ENCODE measurements around the gene CDC25C.
"Not testable (repeated sequence)": the region's sequence is repeated elsewhere in the genome, so short reads cannot be mapped to it uniquely, and the experiment has no call there.

Gene CDC25C

DNA sequence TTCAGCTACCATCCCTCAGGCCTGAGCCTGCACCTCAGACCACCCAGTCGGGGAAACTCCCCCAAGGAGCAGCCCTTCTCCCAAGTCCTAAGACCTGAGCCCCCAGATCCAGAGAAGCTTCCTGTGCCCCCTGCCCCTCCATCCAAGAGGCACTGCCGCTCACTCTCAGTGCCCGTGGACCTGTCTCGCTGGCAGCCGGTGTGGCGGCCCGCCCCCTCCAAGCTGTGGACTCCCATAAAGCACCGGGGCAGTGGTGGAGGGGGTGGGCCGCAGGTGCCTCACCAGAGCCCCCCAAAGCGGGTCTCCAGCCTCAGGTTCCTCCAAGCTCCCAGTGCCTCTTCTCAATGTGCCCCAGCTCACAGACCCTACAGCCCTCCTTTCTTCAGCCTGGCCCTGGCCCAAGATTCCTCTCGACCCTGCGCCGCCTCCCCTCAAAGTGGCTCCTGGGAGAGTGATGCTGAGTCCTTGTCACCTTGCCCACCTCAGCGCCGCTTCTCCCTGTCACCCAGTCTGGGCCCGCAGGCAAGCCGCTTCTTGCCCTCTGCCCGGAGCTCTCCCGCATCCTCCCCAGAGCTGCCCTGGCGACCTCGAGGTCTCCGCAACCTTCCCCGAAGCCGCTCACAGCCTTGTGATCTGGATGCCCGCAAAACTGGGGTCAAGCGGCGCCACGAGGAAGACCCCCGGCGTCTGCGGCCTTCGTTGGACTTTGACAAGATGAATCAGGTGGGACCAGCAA, 13.5 kb upstream of the CDC25C start:
- DNase-seq: no peak

DNA sequence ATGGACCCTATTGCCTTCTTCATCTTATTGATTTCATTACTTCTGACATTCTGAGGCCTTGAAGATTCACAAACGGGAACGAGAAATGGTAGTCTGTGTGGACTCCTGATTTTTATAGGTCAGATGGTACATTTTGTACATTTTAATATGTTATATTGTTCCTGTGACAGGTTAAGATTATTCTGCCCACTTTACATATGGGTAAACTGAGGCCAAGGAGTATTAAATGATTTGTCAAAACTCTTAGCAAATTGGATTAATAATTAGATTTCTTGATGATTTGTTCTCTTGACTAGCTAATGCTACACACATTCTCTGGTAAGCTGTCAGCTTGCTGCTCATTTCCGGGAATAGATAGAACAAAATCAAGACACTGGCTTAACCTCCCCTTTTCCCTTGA, 8.4 kb upstream of the CDC25C start:
- no peak for DNase-seq

DNA sequence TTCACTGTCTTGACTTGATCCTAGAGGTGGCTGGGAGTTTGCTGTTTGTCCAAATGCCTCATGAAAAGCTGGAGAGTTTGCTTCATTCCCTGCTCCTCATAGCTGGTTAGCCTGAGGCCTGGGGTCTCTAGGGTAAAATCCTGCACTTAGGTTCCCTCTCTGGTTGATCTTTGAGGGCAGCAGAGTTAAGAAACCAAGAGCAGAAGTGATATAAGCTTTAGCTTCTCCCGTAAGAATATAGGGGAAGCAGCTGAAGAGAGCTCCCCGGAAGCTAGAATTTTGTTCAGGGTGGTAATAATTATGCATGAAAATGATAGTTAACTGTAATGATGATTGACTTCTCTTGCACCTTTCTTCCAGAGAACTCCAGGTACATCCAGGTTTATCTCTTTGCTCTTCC, 7.9 kb upstream of the CDC25C start:
- DNase-seq: no peak

DNA sequence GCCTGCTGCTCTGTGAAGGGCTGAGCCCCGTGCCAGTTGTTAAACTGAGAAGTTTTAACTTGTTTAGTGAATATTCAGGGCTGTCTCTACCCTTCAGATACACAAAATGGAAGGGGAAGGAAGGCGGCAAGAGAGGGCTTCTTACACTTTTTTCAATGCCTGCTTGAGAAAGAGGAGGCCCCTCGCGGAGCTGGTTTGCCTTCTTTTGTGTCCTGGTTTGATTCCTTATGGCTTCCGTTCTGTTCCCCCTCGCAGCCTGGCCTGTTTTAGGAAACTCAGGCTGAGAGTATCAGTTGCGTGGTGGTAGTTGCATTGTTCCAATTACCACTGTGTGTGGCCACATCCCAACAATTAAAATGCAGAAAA, 7.5 kb upstream of the CDC25C start:
- no peak for DNase-seq

DNA sequence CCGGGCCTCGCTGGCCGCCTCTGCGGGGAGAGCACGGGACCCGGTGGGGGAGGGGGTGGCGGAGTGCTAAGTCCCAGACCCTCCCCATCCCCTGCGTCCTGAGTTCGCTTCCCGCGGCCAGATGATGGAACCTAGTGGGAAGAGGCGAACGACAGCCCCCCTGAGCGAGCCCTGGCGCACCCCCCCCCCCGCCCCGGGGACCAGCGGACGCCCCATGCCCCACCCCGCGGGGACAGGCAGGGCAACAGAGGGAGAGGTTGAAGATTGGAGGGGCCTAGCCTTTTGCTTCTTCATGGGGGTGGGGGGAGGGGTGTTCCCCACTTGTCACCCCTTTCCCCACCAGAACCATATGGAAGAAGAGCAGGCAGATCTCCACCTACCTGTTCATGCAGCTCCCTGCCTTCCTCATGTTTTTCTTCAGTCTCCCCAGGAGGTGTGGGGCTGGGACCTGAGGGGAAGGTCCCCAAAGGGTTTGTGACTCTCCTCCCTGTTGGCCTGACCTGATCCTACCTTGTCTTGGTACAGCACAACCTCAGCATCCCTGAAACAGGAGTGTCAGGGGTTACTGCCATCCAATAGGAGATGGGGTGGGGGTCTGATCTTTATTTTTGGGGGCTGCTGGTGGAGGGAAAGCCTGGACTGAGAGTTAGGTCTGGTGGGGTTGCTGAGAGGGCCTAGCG, 6.9 kb upstream of the CDC25C start:
- no peak for DNase-seq

DNA sequence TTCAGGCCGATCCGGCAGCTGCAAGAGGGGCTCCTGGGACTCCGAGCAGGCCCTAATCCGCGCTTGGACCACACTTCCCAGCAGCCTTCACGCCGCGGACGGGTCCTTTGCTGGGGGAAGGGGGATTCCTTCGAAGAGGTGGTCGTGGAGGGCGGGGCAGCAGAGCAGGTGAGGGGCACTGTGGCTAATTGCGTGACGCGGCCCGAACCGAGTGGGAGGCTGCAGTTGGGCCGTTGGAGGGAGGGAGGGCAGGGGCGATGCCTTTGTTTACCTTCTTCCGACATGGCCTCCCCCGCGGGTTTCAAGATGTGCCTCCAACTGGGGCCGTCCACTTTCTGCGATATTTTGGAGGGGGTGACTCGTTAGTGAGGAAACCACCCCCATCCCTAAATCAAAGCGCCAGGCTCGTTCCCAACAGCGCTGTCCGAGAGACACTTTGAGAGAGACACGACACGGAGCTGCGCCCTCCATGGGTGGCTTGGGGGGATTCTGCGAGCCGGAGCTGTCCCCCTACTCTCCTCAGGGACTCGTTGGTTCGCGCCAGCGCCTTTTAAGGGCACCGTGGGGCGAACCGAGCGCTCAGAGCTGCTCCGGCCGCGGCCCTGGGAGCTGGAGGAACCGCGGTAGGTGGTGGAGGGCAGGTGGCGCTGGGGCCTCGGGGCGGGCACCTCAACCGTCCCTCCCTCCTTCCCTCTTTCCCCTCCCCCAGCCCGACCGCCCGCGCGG, 6.2 kb upstream of the CDC25C start, which contains the start of gene FAM53C:
FAM53C (plus strand) TSS at position 582 of the 726 bp plus-strand sequence. CDS start 3,070 bp downstream, outside the sequence.
- DNase-seq: peak; percentile 92 to 93

DNA sequence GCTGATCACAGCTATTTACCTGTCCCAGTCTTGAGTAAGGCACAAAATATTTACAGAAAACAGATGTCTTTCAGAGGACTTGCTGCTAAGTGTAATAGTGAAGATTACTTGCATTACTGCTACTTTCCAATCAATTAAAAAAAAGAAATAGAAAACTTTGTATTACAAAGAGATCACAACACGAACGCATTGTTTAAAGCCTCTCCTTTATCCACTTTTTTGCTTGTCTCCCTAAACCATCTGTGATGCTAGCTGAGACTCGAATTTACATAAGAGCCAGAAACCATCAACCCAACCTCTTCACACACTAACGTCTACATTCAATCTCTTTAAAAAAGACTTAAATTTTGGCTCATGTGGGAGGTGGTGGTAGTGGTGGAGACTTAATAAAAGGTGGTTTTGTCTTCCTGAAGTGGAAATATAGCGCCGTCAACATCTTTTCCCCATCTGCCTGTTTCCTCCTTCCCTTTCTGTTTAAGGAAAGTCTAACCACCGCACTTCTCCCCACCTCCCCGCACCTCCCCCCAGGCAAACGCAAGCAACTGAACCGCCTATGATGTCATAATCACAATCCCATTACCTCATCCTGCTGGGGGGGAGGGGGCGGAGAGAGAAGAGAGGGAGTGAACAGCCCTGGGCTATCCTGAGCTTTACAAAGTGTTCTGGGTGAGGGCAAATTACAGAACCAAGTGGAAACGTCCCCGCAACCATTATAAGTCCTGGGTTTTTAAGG, 5.5 kb upstream of the CDC25C start:
- DNase-seq: no peak

DNA sequence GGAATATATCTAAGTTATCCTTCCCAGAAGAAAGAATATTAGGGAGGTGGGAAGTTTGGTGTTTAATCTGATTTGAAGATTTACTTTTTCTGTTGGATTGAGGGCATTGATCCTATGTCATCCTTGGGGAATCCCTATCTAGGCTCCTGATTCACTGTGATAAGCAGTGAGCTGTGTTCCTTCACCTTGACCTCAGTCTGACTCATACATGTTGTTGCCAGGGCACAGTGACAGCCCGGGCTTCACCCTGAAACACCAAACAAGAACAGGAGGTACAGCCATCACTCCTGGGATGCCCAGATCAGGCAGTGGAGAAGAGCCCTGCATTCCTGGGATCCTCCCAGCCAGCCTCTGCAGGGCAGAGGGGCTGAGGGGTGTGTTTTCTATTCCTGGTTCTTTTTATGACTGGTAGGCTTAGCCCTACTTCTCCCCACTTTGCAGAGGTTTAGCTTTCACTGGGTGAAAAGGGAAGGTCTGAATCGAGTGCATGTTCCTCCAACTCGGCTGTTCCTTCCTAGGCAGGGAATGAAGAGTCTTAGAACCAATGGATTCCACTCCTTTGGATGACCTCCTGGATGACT, 3.4 kb upstream of the CDC25C start:
- DNase-seq: no peak

DNA sequence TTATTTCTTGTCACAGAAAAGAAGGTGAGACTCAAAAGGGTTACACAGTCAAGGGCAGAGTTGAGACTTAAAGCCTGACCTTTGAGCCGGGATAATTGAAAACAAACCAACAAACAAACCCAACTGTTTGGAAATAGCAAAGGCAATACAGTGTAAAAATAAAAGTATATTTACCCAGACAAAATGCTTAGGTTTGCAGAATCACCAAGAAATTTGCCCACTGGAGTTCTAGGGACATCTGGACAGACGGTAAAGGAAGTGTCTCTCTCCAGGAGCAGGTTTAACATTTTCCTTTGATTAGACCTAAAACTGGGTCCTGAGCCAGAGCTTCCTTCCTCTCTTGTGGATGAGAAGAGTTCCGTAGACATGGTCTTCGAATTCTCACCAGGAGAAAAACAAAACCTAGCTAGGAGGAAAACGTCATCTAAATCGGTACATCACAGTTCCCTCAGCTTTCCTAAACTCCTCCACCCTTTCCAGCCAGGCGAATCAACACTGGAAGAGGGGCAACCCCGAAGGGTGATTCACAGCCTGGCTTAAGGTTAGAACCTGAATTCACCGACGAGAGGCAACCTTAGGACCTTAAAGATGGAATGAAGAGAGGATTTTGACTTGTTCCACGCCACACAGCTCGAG, 673 bp downstream of the CDC25C start:
- DNase-seq: no peak

DNA sequence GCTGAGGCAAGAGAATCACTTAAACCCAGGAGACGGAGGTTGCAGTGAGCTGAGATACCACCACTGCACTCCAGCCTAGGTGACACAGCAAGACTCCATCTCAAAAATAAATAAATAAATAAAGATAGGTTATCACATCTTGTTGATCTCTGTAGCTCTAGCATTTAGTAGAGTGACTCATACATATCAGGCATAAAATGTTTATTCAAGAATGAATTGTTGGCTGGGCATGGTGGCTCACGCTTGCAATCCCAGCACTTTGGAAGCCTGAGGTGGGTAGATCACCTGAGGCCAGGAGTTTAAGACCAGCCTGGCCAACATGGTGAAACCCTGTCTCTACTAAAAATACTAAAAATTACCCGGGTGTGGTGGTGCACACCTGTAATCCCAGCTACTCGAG, 13.4 kb downstream of the CDC25C start:
- DNase-seq: not testable (repeated sequence)

DNA sequence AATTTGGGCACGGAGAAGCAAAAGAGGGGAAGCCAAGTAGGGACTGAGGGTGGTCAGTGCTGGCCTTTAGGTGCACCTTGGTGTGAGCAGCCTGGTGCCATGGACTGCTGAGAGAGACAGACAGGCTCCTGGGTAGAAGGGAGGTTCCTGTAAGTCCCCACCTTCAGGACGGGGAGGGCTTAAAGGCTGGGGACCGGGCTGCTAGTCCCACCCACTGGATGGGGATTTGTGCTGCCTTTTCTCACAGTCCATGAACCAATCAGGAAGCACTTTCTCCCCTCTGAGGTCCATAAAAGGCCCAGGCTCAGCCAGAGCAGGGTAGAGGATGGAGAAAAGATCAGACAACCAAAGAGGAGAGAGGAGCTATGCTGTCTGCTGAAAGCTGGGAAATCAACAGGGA, 15.2 kb downstream of the CDC25C start:
- DNase-seq: no peak

DNA sequence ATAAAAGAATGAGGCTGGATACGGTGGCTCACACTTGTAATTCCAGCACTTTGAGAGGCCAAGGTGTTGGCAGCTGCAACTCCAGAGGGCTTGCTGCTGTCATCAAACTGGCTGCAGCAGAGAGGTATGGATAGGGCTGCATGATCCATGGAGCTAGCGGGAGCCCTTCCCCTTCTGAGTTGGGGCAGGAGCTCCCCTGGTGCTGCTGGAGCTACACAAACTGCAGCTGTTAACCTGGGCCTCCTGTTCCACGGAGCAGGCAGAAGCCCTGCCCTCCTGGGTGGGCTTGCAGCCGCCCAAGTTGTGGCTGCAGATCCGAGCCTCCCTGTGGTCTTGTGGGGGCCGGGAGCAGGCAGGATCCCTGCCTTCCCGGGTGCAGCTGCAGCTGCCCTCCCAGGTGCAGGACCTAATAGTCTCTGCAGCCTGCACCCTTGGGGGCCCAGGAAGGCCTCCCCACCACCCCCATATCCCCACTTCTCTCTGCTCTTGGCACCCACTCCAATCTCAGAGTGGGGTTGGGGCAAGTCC, 15.8 kb downstream of the CDC25C start:
- DNase-seq: no peak

DNA sequence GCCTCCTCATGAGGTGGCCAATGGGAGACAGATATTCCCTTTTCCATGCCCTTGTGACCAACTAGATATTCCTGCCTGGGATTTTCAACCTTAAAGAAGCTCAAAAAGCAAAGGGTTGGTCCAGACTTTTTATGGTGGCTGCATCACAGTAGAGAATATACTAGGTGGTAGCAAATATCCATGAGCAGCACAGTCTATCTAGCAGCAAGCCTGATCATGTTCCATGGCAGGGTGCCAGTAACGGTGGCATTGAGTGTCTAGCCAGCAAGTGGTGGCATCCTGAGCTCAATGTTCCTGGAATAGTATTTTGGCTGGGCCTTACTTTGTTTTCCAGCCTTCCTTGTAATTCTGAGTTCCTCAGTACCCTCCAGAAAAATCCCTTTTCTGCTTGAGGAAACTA, 25.8 kb downstream of the CDC25C start:
- DNase-seq: no peak

DNA sequence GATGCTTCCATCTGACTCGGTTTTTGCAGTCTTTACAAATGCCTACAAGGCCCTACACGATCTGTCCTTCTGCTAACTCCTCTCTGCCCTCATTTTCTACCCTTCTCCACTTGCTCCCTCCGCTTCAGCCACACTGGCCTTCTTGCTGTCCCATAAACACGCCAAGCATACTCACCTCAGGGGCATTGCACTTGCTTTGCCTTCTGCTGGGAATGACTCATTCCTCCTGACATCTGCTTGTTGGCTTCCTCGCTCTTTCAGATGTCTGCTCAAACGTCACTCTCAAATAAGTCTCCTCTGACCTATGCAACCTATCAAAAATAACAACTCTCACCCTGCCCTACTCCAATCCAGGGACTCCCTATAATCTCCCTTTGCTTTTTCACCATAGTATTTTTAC, 28.2 kb downstream of the CDC25C start:
- DNase-seq: no peak

DNA sequence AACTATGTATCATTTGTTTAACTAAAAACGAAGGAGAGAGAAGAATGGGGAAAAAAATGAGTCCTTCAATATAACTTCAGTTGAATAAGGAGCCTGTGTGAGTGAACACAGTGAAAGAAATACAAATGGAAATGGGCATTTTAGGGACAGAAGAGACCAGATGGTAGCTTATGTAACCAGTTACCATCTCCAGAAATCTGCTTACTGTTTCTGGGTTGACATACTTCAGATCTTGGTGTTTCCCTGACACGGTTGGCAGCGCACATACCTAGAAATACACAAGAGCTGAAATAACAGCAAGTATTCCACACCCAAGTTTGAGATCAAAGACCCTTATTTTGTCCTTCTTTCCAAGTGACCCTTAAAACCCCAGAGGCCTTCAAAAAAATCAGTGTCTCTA, 42.3 kb downstream of the CDC25C start:
- DNase-seq: no peak

DNA sequence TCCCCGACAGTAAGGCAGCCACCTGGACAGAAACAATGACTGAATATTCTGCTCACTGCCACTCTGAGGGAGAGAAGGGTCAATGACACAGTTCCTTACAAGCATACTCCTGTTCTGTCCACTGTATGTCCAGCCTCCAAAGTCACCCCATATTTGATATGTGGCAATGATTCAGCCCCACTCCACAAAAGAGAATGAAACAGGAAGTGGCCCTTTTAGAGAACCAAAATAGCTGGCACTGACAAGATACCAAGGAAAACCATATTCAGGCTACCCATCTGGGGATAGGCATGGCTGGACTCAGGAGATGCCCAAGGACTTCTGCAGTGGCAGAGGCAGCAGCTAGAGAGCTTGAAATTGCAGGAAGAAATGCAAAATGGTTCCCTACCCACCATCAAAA, 44.4 kb downstream of the CDC25C start:
- no peak for DNase-seq

DNA sequence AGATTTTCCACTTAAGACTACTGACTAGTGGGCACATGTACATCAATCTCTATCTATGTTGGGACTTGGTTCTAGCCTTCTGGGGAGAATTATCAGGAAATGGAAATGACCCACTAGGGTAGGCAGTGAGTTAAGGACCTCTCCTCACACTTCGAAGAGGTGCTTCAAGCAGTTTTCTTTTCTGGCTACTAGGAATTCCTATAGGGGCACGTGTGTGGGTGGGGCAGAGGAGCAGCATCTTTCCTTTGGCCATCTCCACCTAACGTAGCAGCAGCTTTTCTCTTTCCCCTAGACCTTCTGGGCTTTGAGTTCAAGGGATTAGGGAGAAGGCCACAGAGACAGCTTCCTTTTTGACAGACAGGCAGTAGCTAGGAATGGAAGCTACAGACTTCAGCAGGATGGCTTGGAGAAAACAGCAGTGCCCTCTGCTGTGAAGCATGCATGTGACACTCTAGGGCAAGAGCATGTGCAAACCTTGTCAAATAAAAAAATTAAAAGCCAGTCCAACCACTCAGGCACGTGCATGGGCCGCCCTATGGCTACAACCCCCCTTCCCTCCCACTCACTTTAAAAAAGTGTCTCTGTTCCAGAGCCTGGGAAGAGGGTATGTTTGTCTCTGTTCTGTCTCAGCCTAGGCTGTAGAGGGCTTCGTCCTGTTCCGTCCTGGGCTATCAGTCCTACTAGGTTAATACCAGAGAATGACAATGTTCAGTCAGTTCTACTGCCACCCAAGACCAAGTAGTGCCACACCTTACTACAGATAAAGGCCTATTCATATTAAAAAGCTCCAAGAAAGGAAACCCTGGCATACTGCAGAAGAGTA, 48.5 kb downstream of the CDC25C start:
- no peak for DNase-seq

DNA sequence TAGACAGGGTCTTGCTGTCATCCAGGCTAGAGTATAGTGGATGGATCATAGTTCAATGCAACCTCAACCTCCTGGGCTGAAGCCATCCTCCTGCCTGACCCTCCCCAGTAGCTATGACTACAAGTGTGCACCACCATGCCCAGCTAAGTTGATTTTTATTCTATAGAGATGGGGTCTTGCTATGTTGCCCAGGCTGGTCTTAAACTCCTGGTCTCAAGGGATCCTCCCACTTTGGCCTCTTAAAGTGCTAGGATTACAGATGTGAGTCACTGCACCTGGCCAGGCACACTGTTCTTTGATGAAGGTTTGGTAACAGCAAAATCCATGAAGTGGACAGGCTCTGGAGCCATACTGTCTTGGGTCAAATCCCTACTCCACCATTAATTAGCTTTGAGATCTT, 50.7 kb downstream of the CDC25C start:
- DNase-seq: no peak

DNA sequence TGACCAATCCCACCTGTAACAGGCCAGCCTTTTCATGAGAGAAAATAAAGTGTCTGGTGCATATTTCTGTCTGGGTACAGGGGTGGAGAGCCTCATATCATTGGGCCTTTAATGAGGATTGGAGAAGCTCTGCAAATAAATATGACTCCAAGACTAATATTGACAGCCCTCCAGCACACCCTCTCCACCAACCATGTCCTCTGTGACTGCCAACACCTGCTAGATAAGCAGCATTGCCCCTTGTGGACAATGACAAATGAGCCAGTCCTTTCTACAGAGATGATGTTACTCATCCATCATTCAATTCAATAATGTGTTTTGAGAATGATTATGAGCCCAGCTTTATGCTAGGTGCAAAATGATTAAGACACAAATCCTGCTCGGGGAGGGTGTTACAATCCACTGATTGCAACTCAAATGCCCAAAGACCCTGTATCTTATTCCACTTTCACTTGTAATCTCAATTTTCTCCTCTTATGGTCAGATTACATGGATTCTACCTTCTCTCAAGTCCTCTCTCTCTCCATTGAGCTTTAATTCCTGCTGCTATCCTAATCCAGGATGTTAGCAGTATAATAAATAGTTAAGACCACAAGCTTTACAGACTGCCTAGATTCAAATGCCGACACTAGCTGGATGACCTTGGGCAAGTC, 55.1 kb downstream of the CDC25C start:
- DNase-seq: no peak

DNA sequence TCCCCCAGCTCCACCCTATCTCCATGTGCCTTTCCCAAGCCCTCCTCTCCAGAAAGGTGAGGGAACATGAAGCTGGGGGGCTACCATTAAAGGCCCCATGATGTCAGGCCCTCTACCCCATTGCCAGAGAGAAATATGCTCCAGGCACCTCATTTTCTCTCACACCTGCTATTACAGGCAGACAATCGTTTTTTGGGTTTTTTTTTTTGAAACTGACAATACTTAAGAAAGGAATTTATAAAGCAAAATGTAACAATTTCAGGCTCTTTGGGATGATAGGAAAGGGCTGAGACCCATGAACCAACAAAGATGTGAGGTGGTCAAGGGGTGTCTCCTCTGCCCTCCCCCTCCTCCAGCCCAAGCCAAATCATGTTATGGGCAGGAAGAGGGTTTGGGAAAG, 55.7 kb downstream of the CDC25C start:
- DNase-seq: no peak

DNA sequence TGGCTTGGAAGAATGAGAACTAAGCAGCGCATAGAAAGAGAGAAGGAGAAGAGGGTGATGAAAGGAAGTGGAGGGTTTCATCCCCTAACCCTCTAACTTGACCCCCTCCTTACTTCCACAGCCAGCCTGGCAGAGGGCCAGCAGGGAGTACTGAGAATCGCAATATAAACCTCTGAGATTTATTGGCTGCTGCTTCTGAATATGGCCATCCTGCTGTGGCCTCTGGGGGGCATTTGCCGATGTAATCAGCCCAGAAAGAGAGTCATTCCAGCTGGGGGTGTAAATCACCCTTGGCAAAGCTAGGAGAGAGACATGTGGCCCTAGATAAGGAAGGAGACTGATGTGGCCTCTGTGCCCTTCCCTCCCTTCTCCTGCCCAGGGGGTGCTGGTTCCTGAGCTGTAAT, 56.2 kb downstream of the CDC25C start:
- DNase-seq: no peak
